Trophoblast cell (in vitro differentiated cells and primary cell): ENCODE measurements around the gene ANKRD28.
"Not testable (repeated sequence)": the region's sequence is repeated elsewhere in the genome, so short reads cannot be mapped to it uniquely, and the experiment has no call there.

Source experiments
- DNase-seq, 2 donors: peaks; one replicate each; pipeline ENCODE4 v3.0.0-alpha.2; 2016
- H2AFZ ChIP-seq: 2 replicates; pipeline ENCODE4 v1.6.1; 2013; ENCODE audit warnings: low read length, moderate library complexity, mild to moderate bottlenecking; ENCODE audit not compliant: insufficient read depth, poor library complexity
- H2AK5ac ChIP-seq: 2 replicates; pipeline ENCODE4 v1.6.1; 2013; ENCODE audit warnings: mild to moderate bottlenecking, low read length
- H2BK120ac ChIP-seq: 2 replicates; pipeline ENCODE4 v1.6.1; 2013; ENCODE audit warnings: low read length, mild to moderate bottlenecking, moderate library complexity; ENCODE audit not compliant: insufficient read depth, poor library complexity
- H2BK12ac ChIP-seq: 2 replicates; pipeline ENCODE4 v1.6.1; 2013; ENCODE audit warnings: mild to moderate bottlenecking, low read length, moderate library complexity
- H2BK5ac ChIP-seq: 2 replicates; pipeline ENCODE4 v1.6.1; 2013; ENCODE audit warnings: low read length, low read depth, moderate library complexity, mild to moderate bottlenecking; ENCODE audit not compliant: poor library complexity
- H3K14ac ChIP-seq: 2 replicates; pipeline ENCODE4 v1.6.1; 2013; ENCODE audit warnings: mild to moderate bottlenecking, low read length
- H3K18ac ChIP-seq: 2 replicates; pipeline ENCODE4 v1.6.1; 2013; ENCODE audit warnings: mild to moderate bottlenecking, low read length
- H3K23ac ChIP-seq: 2 replicates; pipeline ENCODE4 v1.6.1; 2013; ENCODE audit warnings: low read length
- H3K27ac ChIP-seq: 2 replicates; pipeline ENCODE4 v1.5.1; 2013; ENCODE audit warnings: low read depth, mild to moderate bottlenecking, inconsistent platforms, low read length, moderate library complexity
- H3K27me3 ChIP-seq: 2 replicates; pipeline ENCODE4 v1.6.1; 2013; ENCODE audit warnings: inconsistent platforms, mild to moderate bottlenecking, low read length, moderate library complexity; ENCODE audit not compliant: insufficient read depth
- H3K36me3 ChIP-seq, 2 experiments: 1 replicate in 1 of 2; 2 replicates in 1 of 2; pipeline ENCODE4 v1.6.1; 2013; ENCODE audit warnings: low read length in 2 of 2, mild to moderate bottlenecking in 2 of 2, moderate library complexity in 1 of 2; ENCODE audit not compliant: insufficient read depth in 2 of 2, control insufficient read depth in 1 of 2
- H3K4ac ChIP-seq: 2 replicates; pipeline ENCODE4 v1.6.1; 2013; ENCODE audit warnings: low read depth, mild to moderate bottlenecking, low read length, moderate library complexity
- H3K4me1 ChIP-seq, 2 experiments: 1 replicate in 1 of 2; 2 replicates in 1 of 2; pipeline ENCODE4 v1.6.1; 2013; ENCODE audit warnings: low read length in 2 of 2, mild to moderate bottlenecking in 2 of 2, moderate library complexity in 1 of 2; ENCODE audit not compliant: insufficient read depth in 2 of 2, control insufficient read depth in 1 of 2
- H3K4me2 ChIP-seq: 2 replicates; pipeline ENCODE4 v1.6.1; 2013; ENCODE audit warnings: inconsistent platforms, mild to moderate bottlenecking, low read length, moderate library complexity
- H3K4me3 ChIP-seq: 2 replicates; pipeline ENCODE4 v1.5.1; 2013; ENCODE audit warnings: mild to moderate bottlenecking, low read depth, low read length, inconsistent platforms
- H3K79me1 ChIP-seq: one replicate; pipeline ENCODE4 v1.6.1; 2013; ENCODE audit warnings: low read length
- H3K79me2 ChIP-seq: 2 replicates; pipeline ENCODE4 v1.6.1; 2013; ENCODE audit warnings: low read length, mild to moderate bottlenecking; ENCODE audit not compliant: control insufficient read depth, insufficient read depth, poor library complexity
- H3K9ac ChIP-seq: 2 replicates; pipeline ENCODE4 v1.6.1; 2013; ENCODE audit warnings: mild to moderate bottlenecking, low read length
- H3K9me3 ChIP-seq: 2 replicates; pipeline ENCODE4 v1.6.1; 2013; ENCODE audit warnings: low read depth, mild to moderate bottlenecking, control low read depth, inconsistent platforms, low read length; ENCODE audit not compliant: insufficient read depth
- H4K12ac ChIP-seq: 2 replicates; pipeline ENCODE4 v1.6.1; 2013; ENCODE audit warnings: low read depth, mild to moderate bottlenecking, low read length, moderate library complexity
- H4K8ac ChIP-seq: 2 replicates; pipeline ENCODE4 v1.6.1; 2013; ENCODE audit warnings: low read depth, mild to moderate bottlenecking, low read length, moderate library complexity
- H4K91ac ChIP-seq: one replicate; pipeline ENCODE4 v1.6.1; 2013; ENCODE audit warnings: low read depth, mild to moderate bottlenecking, low read length, moderate library complexity
- WGBS: extraction: QIAGEN DNeasy Blood & Tissue Kit; methylation state at CpG from one replicate; pipeline ENCODE4 v1.1.7; 2013; ENCODE audit warnings: missing lambda C conversion rate; ENCODE audit not compliant: insufficient read length, insufficient coverage; ENCODE audit errors: extremely low coverage; 5-methylcytosine and 5-hydroxymethylcytosine counted together

Gene ANKRD28

GRCh38 chr3:15750143-15750542, 47.6 kb downstream of the ANKRD28 start:
- no peaks in the 10 kb centered on the region for H3K79me1 ChIP-seq
- H3K36me3 ChIP-seq: peaks cover 2 to 3% of the 10 kb centered on the region in 2 experiments
- H3K18ac ChIP-seq: no peak overlapping the region
- no peak overlapping the region for H3K23ac ChIP-seq
- H3K4ac ChIP-seq: no peak overlapping the region
- no peaks in the 10 kb centered on the region for H3K27me3 ChIP-seq
- no peaks in the 10 kb centered on the region for H3K79me2 ChIP-seq
- H3K27ac ChIP-seq: no peak overlapping the region
- no peak overlapping the region for H2BK120ac ChIP-seq
- H3K4me1 ChIP-seq: no peaks in the 10 kb centered on the region
- no peak overlapping the region for H4K12ac ChIP-seq
- H2AFZ ChIP-seq: no peak overlapping the region
- H3K4me3 ChIP-seq: no peak overlapping the region
- no peak overlapping the region for H3K14ac ChIP-seq
- H2BK12ac ChIP-seq: no peak overlapping the region
- no peak overlapping the region for H3K9ac ChIP-seq
- no peak for DNase-seq
- H4K8ac ChIP-seq: no peak overlapping the region
- no peaks in the 10 kb centered on the region for H3K9me3 ChIP-seq
- H3K4me2 ChIP-seq: no peak overlapping the region
- H4K91ac ChIP-seq: no peak overlapping the region
- WGBS: no CpG with 5 or more reads among the region's 3 CpGs
- no peak overlapping the region for H2AK5ac ChIP-seq
- H2BK5ac ChIP-seq: no peak overlapping the region

- not testable (repeated sequence) for H4K91ac ChIP-seq, H3K14ac ChIP-seq, H3K9ac ChIP-seq, H3K23ac ChIP-seq, DNase-seq, H3K27me3 ChIP-seq, H3K4ac ChIP-seq, H2AK5ac ChIP-seq, H3K9me3 ChIP-seq, H3K36me3 ChIP-seq, H3K4me1 ChIP-seq, H4K12ac ChIP-seq, H3K79me2 ChIP-seq, H2BK12ac ChIP-seq, H3K4me3 ChIP-seq, H3K18ac ChIP-seq, H4K8ac ChIP-seq, H3K4me2 ChIP-seq, H2AFZ ChIP-seq, H3K79me1 ChIP-seq, H2BK5ac ChIP-seq, H2BK120ac ChIP-seq, H3K27ac ChIP-seq
- no CpG with 5 or more reads among the region's 2 CpGs for WGBS
Observed at GRCh38 chr3:15745896-15746295, 51.9 kb downstream of the ANKRD28 start.

GRCh38 chr3:15744176-15744575, 53.6 kb downstream of the ANKRD28 start:
- Histone ChIP-seq H4K91ac (no peak overlapping the region), H2AK5ac (no peak overlapping the region), H3K4ac (no peak overlapping the region), H3K4me2 (no peak overlapping the region), H3K14ac (no peak overlapping the region), H4K8ac (no peak overlapping the region), H2BK120ac (no peak overlapping the region), H3K27me3 (no peaks in the 10 kb centered on the region), H3K9ac (no peak overlapping the region), H2BK12ac (no peak overlapping the region), H3K79me1 (no peaks in the 10 kb centered on the region), H3K27ac (no peak overlapping the region), H3K23ac (no peak overlapping the region), H3K18ac (no peak overlapping the region), H2BK5ac (no peak overlapping the region), H3K9me3 (no peaks in the 10 kb centered on the region), H3K4me3 (no peak overlapping the region), H4K12ac (no peak overlapping the region), H3K4me1 (no peaks in the 10 kb centered on the region), H3K36me3 (no peaks in the 10 kb centered on the region), H2AFZ (no peak overlapping the region), H3K79me2 (no peaks in the 10 kb centered on the region)
- WGBS: no CpG with 5 or more reads among the region's 6 CpGs
- DNase-seq: no peak

GRCh38 chr3:15743587-15744009, 54.2 kb downstream of the ANKRD28 start:
- Histone ChIP-seq H3K9ac (no peak overlapping the region), H3K18ac (no peak overlapping the region), H2AK5ac (no peak overlapping the region), H3K9me3 (no peaks in the 10 kb centered on the region), H4K12ac (no peak overlapping the region), H3K14ac (no peak overlapping the region), H2BK12ac (no peak overlapping the region), H3K23ac (no peak overlapping the region), H3K79me2 (no peaks in the 10 kb centered on the region), H3K27me3 (no peaks in the 10 kb centered on the region), H2BK5ac (no peak overlapping the region), H4K91ac (no peak overlapping the region), H3K36me3 (no peaks in the 10 kb centered on the region), H3K4me2 (no peak overlapping the region), H3K79me1 (no peaks in the 10 kb centered on the region), H3K4ac (no peak overlapping the region), H3K4me3 (no peak overlapping the region), H3K27ac (no peak overlapping the region), H4K8ac (no peak overlapping the region), H3K4me1 (no peaks in the 10 kb centered on the region), H2AFZ (no peak overlapping the region), H2BK120ac (no peak overlapping the region)
- 100% methylated on average over 2 of the region's 3 CpGs for WGBS
- no peak for DNase-seq
